Loucy (cell line): ENCODE data around the gene SAP30BP.

Experiments used
- H2AFZ ChIP-seq: fragments of 200-600 bp; sonication (generic); 2 replicates; pipeline ENCODE4 v1.6.0; 2016; ENCODE audit warnings: antibody characterized with exemption, mild to moderate bottlenecking, low read length, moderate library complexity
- H3F3A ChIP-seq: fragments of 200-600 bp; 2 replicates; pipeline ENCODE4 v1.6.0; 2016; ENCODE audit warnings: antibody characterized with exemption, low read depth, mild to moderate bottlenecking
- H3K27me3 ChIP-seq: fragments of 200-600 bp; sonication (generic); 2 replicates; pipeline ENCODE4 v1.6.1; 2014; ENCODE audit warnings: low read length, mild to moderate bottlenecking; ENCODE audit not compliant: insufficient read depth, poor library complexity, severe bottlenecking
- H3K36me3 ChIP-seq: fragments of 200-600 bp; sonication (generic); 2 replicates; pipeline ENCODE4 v1.6.1; 2016; ENCODE audit warnings: low read length; ENCODE audit not compliant: insufficient read depth
- H3K4me1 ChIP-seq: fragments of 200-600 bp; sonication (generic); 2 replicates; pipeline ENCODE4 v1.5.1; 2014; ENCODE audit warnings: low read length, mild to moderate bottlenecking; ENCODE audit not compliant: insufficient read depth, poor library complexity, severe bottlenecking
- H3K4me2 ChIP-seq: fragments of 200-600 bp; sonication (generic); 2 replicates; pipeline ENCODE4 v1.6.0; 2014; ENCODE audit warnings: antibody characterized with exemption, low read length, low read depth, mild to moderate bottlenecking; ENCODE audit not compliant: poor library complexity, severe bottlenecking
- H3K4me3 ChIP-seq: fragments of 200-600 bp; sonication (generic); 2 replicates; pipeline ENCODE4 v1.5.1; 2014; ENCODE audit warnings: low read length, mild to moderate bottlenecking, mixed read lengths; ENCODE audit not compliant: poor library complexity, severe bottlenecking
- H3K79me2 ChIP-seq: fragments of 200-600 bp; sonication (generic); 2 replicates; pipeline ENCODE4 v1.6.1; 2014; ENCODE audit warnings: low read length; ENCODE audit not compliant: insufficient read depth
- H3K9ac ChIP-seq: fragments of 200-600 bp; sonication (generic); 2 replicates; pipeline ENCODE4 v1.6.0; 2014; ENCODE audit warnings: mild to moderate bottlenecking, low read depth, low read length, moderate library complexity; ENCODE audit not compliant: poor library complexity, severe bottlenecking
- H3K9me2 ChIP-seq: fragments of 200-600 bp; sonication (generic); replicated peaks from 2 replicates; pipeline ENCODE4 v1.6.1; 2016; ENCODE audit warnings: low read depth, low read length, mixed read lengths
- H3K9me3 ChIP-seq: fragments of 200-600 bp; sonication (generic); 2 replicates; pipeline ENCODE4 v1.6.1; 2014; ENCODE audit warnings: mild to moderate bottlenecking, antibody characterized with exemption, low read length, low read depth; ENCODE audit not compliant: insufficient read depth
- H4K20me1 ChIP-seq: fragments of 200-600 bp; sonication (generic); 2 replicates; pipeline ENCODE4 v1.6.0; 2014; ENCODE audit warnings: antibody characterized with exemption, low read length, mild to moderate bottlenecking; ENCODE audit not compliant: insufficient read depth, poor library complexity, severe bottlenecking
- CTCF ChIP-seq: fragments of 200-600 bp; sonication (generic); conservative IDR thresholded peaks from 2 replicates; pipeline ENCODE4 v1.5.1; 2014; ENCODE audit warnings: mild to moderate bottlenecking, antibody characterized with exemption, low read length
- EZH2phosphoT487 ChIP-seq: fragments of 200-600 bp; IDR thresholded peaks from 2 replicates; pipeline ENCODE4 v1.6.1; 2018; ENCODE audit warnings: antibody characterized with exemption, mild to moderate bottlenecking, moderate library complexity, borderline replicate concordance

Gene SAP30BP

GRCh38 chr17:75731716-75732498 lies 64.8 kb downstream of the SAP30BP start:
- no peak overlapping the region for H2AFZ ChIP-seq
- H3K9me3 ChIP-seq, result no peaks in the 10 kb centered on the region
- no peaks in the 10 kb centered on the region for H4K20me1 ChIP-seq
- H3K9me2 ChIP-seq, result no peaks in the 10 kb centered on the region
- H3F3A ChIP-seq, result no peaks in the 10 kb centered on the region
- H3K4me3 ChIP-seq, result no peak overlapping the region
- H3K9ac ChIP-seq, result no peak overlapping the region
- H3K79me2 ChIP-seq, result no peaks in the 10 kb centered on the region
- no peaks in the 10 kb centered on the region for H3K36me3 ChIP-seq
- no peaks in the 10 kb centered on the region for H3K4me1 ChIP-seq
- TF ChIP-seq CTCF (no peak), EZH2phosphoT487 (no peak)
- no peaks in the 10 kb centered on the region for H3K27me3 ChIP-seq
- no peak overlapping the region for H3K4me2 ChIP-seq

GRCh38 chr17:75733471-75733870 lies 66.3 kb downstream of the SAP30BP start:
- Histone ChIP-seq H3K79me2 (no peaks in the 10 kb centered on the region), H3K9me2 (no peaks in the 10 kb centered on the region), H3K4me2 (no peak overlapping the region), H3F3A (no peaks in the 10 kb centered on the region), H2AFZ (no peak overlapping the region), H3K4me3 (no peak overlapping the region), H3K9me3 (no peaks in the 10 kb centered on the region), H4K20me1 (no peaks in the 10 kb centered on the region), H3K9ac (no peak overlapping the region), H3K4me1 (no peaks in the 10 kb centered on the region), H3K36me3 (no peaks in the 10 kb centered on the region), H3K27me3 (no peaks in the 10 kb centered on the region)
- TF ChIP-seq EZH2phosphoT487, result no peak
- TF ChIP-seq CTCF, result no peak

GRCh38 chr17:75734674-75735294 lies 67.6 kb downstream of the SAP30BP start:
- Histone ChIP-seq H3K27me3 (no peaks in the 10 kb centered on the region), H3K4me2 (peak overlapping the region; percentile 25), H2AFZ (peak overlapping the region; percentile 80), H3K9ac (no peak overlapping the region), H4K20me1 (no peaks in the 10 kb centered on the region), H3K36me3 (no peaks in the 10 kb centered on the region), H3K9me3 (no peaks in the 10 kb centered on the region), H3K9me2 (no peaks in the 10 kb centered on the region), H3K4me1 (no peaks in the 10 kb centered on the region), H3F3A (no peaks in the 10 kb centered on the region), H3K79me2 (no peaks in the 10 kb centered on the region), H3K4me3 (no peak overlapping the region)
- TF ChIP-seq CTCF, result no peak
- TF ChIP-seq EZH2phosphoT487, result no peak
